ENCODE data around the gene FGF9.

The FGF9 gene

GRCh38 chr13:21709697-21710096, 38.8 kb downstream of the FGF9 start:
- no peak overlapping the region for H3K4me3 ChIP-seq (ENCODE audit: low read length)
- TF ChIP-seq CTCF (conservative IDR thresholded peaks at IDR 0.05; ENCODE audit: low read length) = no peak
- DNase-seq (ENCODE audit: low read depth) = no peak

- no peak for TF ChIP-seq CTCF (conservative IDR thresholded peaks at IDR 0.05; ENCODE audit: low read length)
- no peak for DNase-seq (ENCODE audit: low read depth)
- H3K4me3 ChIP-seq (ENCODE audit: low read length) = no peak overlapping the region
These were observed 39.3 kb downstream of the FGF9 start for GRCh38 chr13:21710163-21710562.

GRCh38 chr13:21717817-21718216, 46.9 kb downstream of the FGF9 start:
- no peak for TF ChIP-seq CTCF (conservative IDR thresholded peaks at IDR 0.05; ENCODE audit: low read length)
- H3K4me3 ChIP-seq (ENCODE audit: low read length) = no peak overlapping the region
- no peak for DNase-seq (ENCODE audit: low read depth)

GRCh38 chr13:21719463-21719862, 48.6 kb downstream of the FGF9 start:
- H3K4me3 ChIP-seq (ENCODE audit: low read length) = no peak overlapping the region
- no peak for DNase-seq (ENCODE audit: low read depth)
- TF ChIP-seq CTCF (conservative IDR thresholded peaks at IDR 0.05; ENCODE audit: low read length) = no peak

GRCh38 chr13:21723807-21724505, 53.1 kb downstream of the FGF9 start:
- H3K4me3 ChIP-seq (ENCODE audit: low read length) = no peak overlapping the region
- TF ChIP-seq CTCF (conservative IDR thresholded peaks at IDR 0.05; ENCODE audit: low read length) = no peak
- no peak for DNase-seq (ENCODE audit: low read depth)

GRCh38 chr13:21730186-21730880, 59.5 kb downstream of the FGF9 start:
- no peak overlapping the region for H3K4me3 ChIP-seq (ENCODE audit: low read length)
- TF ChIP-seq CTCF (conservative IDR thresholded peaks at IDR 0.05; ENCODE audit: low read length) = no peak
- no peak for DNase-seq (ENCODE audit: low read depth)

All from AG10803 (cell line).